Measurements from ENCODE around the gene LZIC. TPM values are rescaled to one million over a fixed set of nuclear protein-coding genes. Genes with fewer than 3 reads are reported as not detected.

Gene LZIC
- total RNA-seq, 1 donor from 2014 or later = 39.6 TPM

GRCh38 chr1:9984253-9984652 lies 41.1 kb upstream of the LZIC start:
- peaks cover 2% of the 10 kb centered on the region for H3K36me3 Mint-ChIP-seq (ENCODE audit: low read depth)
- peaks cover 27% of the 10 kb centered on the region for H3K4me1 Mint-ChIP-seq
- peak overlapping the region; percentile 34 for H3K4me3 Mint-ChIP-seq
- no peaks in the 10 kb centered on the region for H3K27me3 Mint-ChIP-seq (ENCODE audit: low read depth)
- DNase-seq (ENCODE audit: low read depth, low spot score) = no peak
- no peaks in the 10 kb centered on the region for H3K9me3 Mint-ChIP-seq
- no peak for TF ChIP-seq CTCF (conservative IDR thresholded peaks at IDR 0.05)
- H3K27ac Mint-ChIP-seq (ENCODE audit: unreplicated experiment) = peak overlapping the region; percentile 25

- H3K4me3 Mint-ChIP-seq = no peak overlapping the region
These were observed 17.7 kb upstream of the LZIC start for GRCh38 chr1:9960706-9961562.

GRCh38 chr1:9960011-9960410 lies 16.8 kb upstream of the LZIC start:
- no peak for TF ChIP-seq CTCF (conservative IDR thresholded peaks at IDR 0.05)
- Mint-ChIP-seq H3K27ac (ENCODE audit: unreplicated experiment) (no peak overlapping the region), H3K4me1 (no peaks in the 10 kb centered on the region), H3K27me3 (ENCODE audit: low read depth) (no peaks in the 10 kb centered on the region), H3K9me3 (no peaks in the 10 kb centered on the region), H3K4me3 (no peak overlapping the region), H3K36me3 (ENCODE audit: low read depth) (no peaks in the 10 kb centered on the region)
- DNase-seq (ENCODE audit: low read depth, low spot score) = no peak

More at GRCh38 chr1:9960706-9961562, 17.7 kb upstream of the LZIC start:
- Mint-ChIP-seq H3K27ac (ENCODE audit: unreplicated experiment) (no peak overlapping the region), H3K9me3 (no peaks in the 10 kb centered on the region), H3K4me1 (no peaks in the 10 kb centered on the region), H3K27me3 (ENCODE audit: low read depth) (no peaks in the 10 kb centered on the region), H3K36me3 (ENCODE audit: low read depth) (no peaks in the 10 kb centered on the region)
- DNase-seq (ENCODE audit: low read depth, low spot score) = no peak
- no peak for TF ChIP-seq CTCF (conservative IDR thresholded peaks at IDR 0.05)

- TF ChIP-seq CTCF (conservative IDR thresholded peaks at IDR 0.05) = no peak
- H3K4me1 Mint-ChIP-seq = no peaks in the 10 kb centered on the region
- no peaks in the 10 kb centered on the region for H3K9me3 Mint-ChIP-seq
- no peak overlapping the region for H3K4me3 Mint-ChIP-seq
- H3K27ac Mint-ChIP-seq (ENCODE audit: unreplicated experiment) = no peak overlapping the region
- no peaks in the 10 kb centered on the region for H3K27me3 Mint-ChIP-seq (ENCODE audit: low read depth)
- no peak for DNase-seq (ENCODE audit: low read depth, low spot score)
- H3K36me3 Mint-ChIP-seq (ENCODE audit: low read depth) = no peaks in the 10 kb centered on the region
These were observed 14.5 kb upstream of the LZIC start for GRCh38 chr1:9957726-9958125.

GRCh38 chr1:9946315-9946714 lies 3.1 kb upstream of the LZIC start:
- no peak for DNase-seq (ENCODE audit: low read depth, low spot score)
- H3K4me3 Mint-ChIP-seq = peak overlapping the region; percentile 6
- no peaks in the 10 kb centered on the region for H3K9me3 Mint-ChIP-seq
- H3K4me1 Mint-ChIP-seq = peaks cover 20% of the 10 kb centered on the region
- no peaks in the 10 kb centered on the region for H3K27me3 Mint-ChIP-seq (ENCODE audit: low read depth)
- H3K27ac Mint-ChIP-seq (ENCODE audit: unreplicated experiment) = no peak overlapping the region
- no peaks in the 10 kb centered on the region for H3K36me3 Mint-ChIP-seq (ENCODE audit: low read depth)
- no peak for TF ChIP-seq CTCF (conservative IDR thresholded peaks at IDR 0.05)
